PC-3 (cell line): Measurements from ENCODE around the gene TRIM44.

Source experiments
- CTCF ChIP-seq: fragments of 300-600 bp; sonication (generic); conservative IDR thresholded peaks from 2 replicates; pipeline ENCODE4 v1.5.1; 2017; ENCODE audit warnings: antibody characterized with exemption, low read depth, mild to moderate bottlenecking, low read length
- EZH2 ChIP-seq: fragments of 300-600 bp; sonication (generic); IDR thresholded peaks from one replicate; pipeline ENCODE4 v1.6.1; 2017; ENCODE audit warnings: antibody characterized with exemption, mild to moderate bottlenecking, low read length; ENCODE audit not compliant: unreplicated experiment

GRCh38 chr11:35786188-35786587 is 123.6 kb downstream of the TRIM44 start:
- TF ChIP-seq CTCF = no peak
- TF ChIP-seq EZH2 = no peak
